K562 (cell line): ENCODE data around the gene ZCCHC14. TPM values are rescaled to one million over a fixed set of nuclear protein-coding genes. Genes with fewer than 3 reads are reported as not detected.

Experiments
- ATAC-seq: fragments of 200-7000 bp; cut with Tn5 transposase; 3 replicates; pipeline ENCODE4 v1.9.1; 2020; ENCODE audit warnings: moderate library complexity
- BruUV-seq: library from RNA; stranded (reverse); fragments of 400-500 nt; replicated peaks from 2 replicates; lab custom pipeline; 2021; lab: Mats Ljungman, UMichigan
- CTCF ChIA-PET: fragments of 300-600 bp; formaldehyde crosslinking; extraction: SDS; loops from one replicate; lab custom pipeline; 2021; ENCODE audit warnings: low intra/inter-chr PET ratio; lab: Yijun Ruan, JAX
- POLR2A ChIA-PET: fragments of 300-600, 350-650 bp; sonication (Branson Sonifier 250); formaldehyde crosslinking; extraction: SDS; loops from one replicate; lab custom pipeline; 2021; ENCODE audit warnings: antibody characterized with exemption, inconsistent platforms; lab: Yijun Ruan, JAX
- DNase-seq, 4 experiments: peaks; one replicate each; pipeline versions ENCODE4 v3.0.0 to v3.0.0-alpha.2; 2011 to 2018; ENCODE audit warnings: low spot score in 3 of 4, mixed read lengths in 3 of 4; ENCODE audit errors: extremely low read depth in 1 of 4
- FAIRE-seq: peaks from 2 replicates; lab custom pipeline; 2011; peaks lifted over from hg19 to GRCh38; lab: Jason Lieb, UNC
- H2AFZ ChIP-seq: 2 replicates; pipeline ENCODE4 v1.6.0; 2011; ENCODE audit warnings: low read depth, low read length, control low read depth, inconsistent platforms
- H3K27ac ChIP-seq: fragments of 200-600 bp; 3 replicates; pipeline ENCODE4 v1.8.0; 2011; ENCODE audit warnings: low read depth, mild to moderate bottlenecking, control low read depth, inconsistent platforms, low read length, moderate library complexity, mixed read lengths; ENCODE audit errors: extremely low read depth
- H3K27me3 ChIP-seq, 2 experiments: fragments of 300-600 bp in 1 of 2; 2 replicates in 1 of 2; 3 replicates in 1 of 2; pipeline versions ENCODE4 v1.6.0 to v1.8.0; 2011; ENCODE audit warnings: inconsistent platforms in 2 of 2, low read length in 2 of 2, mild to moderate bottlenecking in 1 of 2, mixed read lengths in 1 of 2, moderate library complexity in 1 of 2; ENCODE audit not compliant: control insufficient read depth in 2 of 2, insufficient read depth in 2 of 2
- H3K36me3 ChIP-seq: fragments of 300-600 bp; 3 replicates; pipeline ENCODE4 v1.8.0; 2011; ENCODE audit warnings: mild to moderate bottlenecking, low read length, inconsistent platforms; ENCODE audit not compliant: control insufficient read depth, insufficient read depth
- H3K4me1 ChIP-seq, 2 experiments: fragments of 200-600 bp in 1 of 2; replicated peaks in 1 of 2; 2 replicates in 1 of 2; 3 replicates in 1 of 2; pipeline versions ENCODE4 v1.5.1 to v1.8.0; 2011; ENCODE audit warnings: inconsistent platforms in 2 of 2, low read length in 2 of 2, mild to moderate bottlenecking in 1 of 2, mixed read lengths in 1 of 2, moderate library complexity in 1 of 2; ENCODE audit not compliant: control insufficient read depth in 2 of 2, insufficient read depth in 2 of 2
- H3K4me2 ChIP-seq: 2 replicates; pipeline ENCODE4 v1.6.1; 2011; ENCODE audit warnings: low read length, control low read depth, inconsistent platforms, mixed read lengths; ENCODE audit not compliant: insufficient read depth
- H3K4me3 ChIP-seq: fragments of 200-600 bp; sonication (generic), shearing (Covaris generic); 2 replicates; pipeline ENCODE4 v1.5.1; 2016; ENCODE audit warnings: control low read depth, inconsistent platforms
- H3K79me2 ChIP-seq: fragments of 200-600 bp; 3 replicates; pipeline ENCODE4 v1.8.0; 2011; ENCODE audit warnings: low read length, inconsistent platforms; ENCODE audit not compliant: control insufficient read depth, insufficient read depth
- H3K9ac ChIP-seq, 2 experiments: 2 replicates each; pipeline versions ENCODE4 v1.6.0 to v1.6.1; 2011; ENCODE audit warnings: low read depth in 2 of 2, low read length in 2 of 2, control low read depth in 1 of 2, inconsistent platforms in 1 of 2, mild to moderate bottlenecking in 1 of 2, mixed read lengths in 1 of 2; ENCODE audit not compliant: insufficient read depth in 1 of 2
- H3K9me1 ChIP-seq: one replicate; pipeline ENCODE4 v1.6.0; 2011; ENCODE audit warnings: inconsistent platforms, mild to moderate bottlenecking, low read length, moderate library complexity; ENCODE audit not compliant: control insufficient read depth, insufficient read depth
- H3K9me3 ChIP-seq: replicated peaks from 2 replicates; pipeline ENCODE4 v1.5.1; 2011; ENCODE audit warnings: low read depth, low read length, inconsistent platforms; ENCODE audit not compliant: control insufficient read depth, insufficient read depth
- H4K20me1 ChIP-seq: replicated peaks from 2 replicates; pipeline ENCODE4 v1.6.1; 2011; ENCODE audit warnings: low read length, inconsistent platforms, mixed read lengths; ENCODE audit not compliant: control insufficient read depth, insufficient read depth
- RFX1 ChIP-seq: fragments of 450-650 bp; IDR thresholded peaks from 2 replicates; pipeline ENCODE4 v1.6.1; 2016; ENCODE audit warnings: mild to moderate bottlenecking, moderate library complexity
- TSHZ1 ChIP-seq: fragments of 250-450 bp; sonication (Bioruptor Pico); IDR thresholded peaks from 2 replicates; pipeline ENCODE4 v1.4.0; 2020; ENCODE audit warnings: mild to moderate bottlenecking, moderate library complexity
- ZNF347 ChIP-seq: fragments of 450-650 bp; formaldehyde crosslinking; IDR thresholded peaks from 2 replicates; pipeline ENCODE4 v1.4.0; 2020; ENCODE audit warnings: low read depth, mild to moderate bottlenecking, moderate library complexity
- WGBS: fragments of 100-300 bp; shearing (Covaris generic); methylation state at CpG from one replicate; pipeline ENCODE4 v1.1.6; 2016; ENCODE audit warnings: low coverage, mixed read lengths; ENCODE audit not compliant: insufficient coverage; ENCODE audit errors: missing lambda C conversion rate; 5-methylcytosine and 5-hydroxymethylcytosine counted together
- in situ Hi-C: fragments of 300-500 bp; cut with MboI; formaldehyde crosslinking; loops from 4 replicates; pipeline ENCODE4 v1.15.0; 2018; ENCODE audit warnings: inconsistent platforms, mixed read lengths
- intact Hi-C: fragments of 100-400 bp; cut with micrococcal nuclease; formaldehyde crosslinking; loops from 2 replicates; pipeline ENCODE4 v1.14.2; 2022
- polyA plus RNA-seq, 8 experiments: library from polyadenylated mRNA; depleted of rRNA in 4 of 8; stranded (reverse) in 5 of 8; unstranded in 3 of 8; fragments of >200 nt; fragmentation: Nextera tagmentation in 2 of 8; fragmentation: Illumina TruSeq in 1 of 8; extraction: Ambion mirVana in 2 of 8; extraction: Trizol in 1 of 8; gene quantifications; 2 replicates each; pipeline versions ENCODE4 v1.2.1 to v1.2.3, GENCODE V29; 2011 to 2014; ENCODE audit warnings: inconsistent platforms in 1 of 8, missing spikeins in 1 of 8
- total RNA-seq, 7 experiments: library from RNA; depleted of rRNA in 6 of 7; stranded (reverse); fragments of >200 nt in 6 of 7; fragmentation: Illumina TruSeq in 2 of 7; extraction: Trizol in 2 of 7; gene quantifications; 2 replicates each; pipeline versions ENCODE4 v1.2.1 to v1.2.3, GENCODE V29; 2011 to 2021; ENCODE audit warnings: low replicate concordance in 1 of 7

ZCCHC14 gene
- total and polyA plus RNA-seq, 9 of the 15 experiments (the other 6 are each of a cell fraction or from before 2014, with no cell fraction given), result 1.5 to 12.4 (median 2.9) TPM

- Histone ChIP-seq H3K79me2 (no peaks in the 10 kb centered on the region), H3K36me3 (no peaks in the 10 kb centered on the region), H3K4me3 (no peak overlapping the region), H3K4me2 (no peak overlapping the region), H3K9me3 (0 out of 2 replicates have a peak, but pooled peaks cover 7% of the 10 kb centered on the region), H3K27ac (no peak overlapping the region), H3K4me1 (peaks cover 0 to 11% of the 10 kb centered on the region in 2 experiments; a peak in 2 of 5 replicates), H3K9ac (no peak overlapping the region), H3K9me1 (no peaks in the 10 kb centered on the region), H2AFZ (no peak overlapping the region), H4K20me1 (peaks cover 7% of the 10 kb centered on the region; the same call in 1 of the 2 replicates), H3K27me3 (peaks cover 75 to 94% of the 10 kb centered on the region in 2 experiments)
- BruUV-seq, result no TSS peak
- DNase-seq (no peak), ATAC-seq (no peak), FAIRE-seq (no peak)
- WGBS, result 8% methylated on average over 11 of the region's 11 CpGs
- intact Hi-C loops (no loop called here), in situ Hi-C loops (no loop called here)
- ChIA-PET CTCF (no interaction called here), POLR2A (no interaction called here)
- no peak for TF ChIP-seq ZNF347 (CRISPR knock-in tag)
Measured at GRCh38 chr16:87541872-87542234, 49.0 kb upstream of the ZCCHC14 start.

GRCh38 chr16:87541147-87541871, 48.5 kb upstream of the ZCCHC14 start:
- intact Hi-C loops, result no loop called here
- Histone ChIP-seq H3K9ac (no peak overlapping the region), H3K79me2 (no peaks in the 10 kb centered on the region), H3K9me3 (0 out of 2 replicates have a peak, but pooled peaks cover 7% of the 10 kb centered on the region), H3K27ac (no peak overlapping the region), H3K27me3 (peaks cover 79 to 92% of the 10 kb centered on the region in 2 experiments), H3K9me1 (no peaks in the 10 kb centered on the region), H3K4me2 (no peak overlapping the region), H2AFZ (no peak overlapping the region), H3K4me1 (peaks cover 0 to 11% of the 10 kb centered on the region in 2 experiments; a peak in 2 of 5 replicates), H3K36me3 (no peaks in the 10 kb centered on the region), H3K4me3 (no peak overlapping the region), H4K20me1 (peaks cover 7% of the 10 kb centered on the region; the same call in 1 of the 2 replicates)
- FAIRE-seq, result no peak
- ChIA-PET CTCF (no interaction called here), POLR2A (no interaction called here)
- BruUV-seq, result no TSS peak
- no peak for DNase-seq
- WGBS, result 2% methylated on average over 30 of the region's 31 CpGs
- no peak for TF ChIP-seq TSHZ1 (CRISPR knock-in tag)
- peak; percentile 68 for TF ChIP-seq RFX1
- in situ Hi-C loops, result no loop called here
- ATAC-seq, result no peak
